Upper lobe of left lung (tissue), 6 donors: ENCODE results near the gene DNAJC12. TPM values are rescaled to one million over a fixed set of nuclear protein-coding genes. Genes with fewer than 3 reads are reported as not detected.
"Not testable (repeated sequence)": the region's sequence is repeated elsewhere in the genome, so short reads cannot be mapped to it uniquely, and the experiment has no call there.

Experiments
- ATAC-seq, 2 donors: fragments of 200-7000 bp; cut with Tn5 transposase; one replicate each; pipeline ENCODE4 v1.9.1; 2022; ENCODE audit warnings: mild to moderate bottlenecking in 2 of 2, moderate library complexity in 2 of 2; ENCODE audit not compliant: low FRiP score in 2 of 2
- DNase-seq, 2 donors: peaks; one replicate each; pipeline ENCODE4 v3.0.0-alpha.2; 2019 to 2020
- H3K27ac ChIP-seq, 4 donors: fragments of 200-600 bp; sonication (generic); one replicate each; pipeline ENCODE4 v1.5.1; 2016 to 2019
- H3K27me3 ChIP-seq, 4 donors: fragments of 200-600 bp; sonication (generic); one replicate each; pipeline ENCODE4 v1.5.1; 2017 to 2019
- H3K36me3 ChIP-seq, 4 donors: fragments of 200-600 bp; sonication (generic); one replicate each; pipeline ENCODE4 v1.5.1; 2016 to 2019
- H3K4me1 ChIP-seq, 4 donors: fragments of 200-600 bp; sonication (generic); one replicate each; pipeline ENCODE4 v1.5.1; 2018 to 2019
- H3K4me3 ChIP-seq, 4 donors: fragments of 200-600 bp; sonication (generic); one replicate each; pipeline ENCODE4 v1.5.1; 2017 to 2019; ENCODE audit warnings: mild to moderate bottlenecking in 2 of 4, moderate library complexity in 1 of 4
- H3K9me3 ChIP-seq, 4 donors: fragments of 200-600 bp; sonication (generic); one replicate each; pipeline ENCODE4 v1.5.1; 2018 to 2019
- CTCF ChIP-seq, 6 experiments: fragments of 450-650 bp in 4 of 6; fragments of 200-600 bp in 2 of 6; sonication (generic) in 2 of 6; IDR thresholded peaks; one replicate each; pipeline ENCODE4 v1.5.1; 2016 to 2019; ENCODE audit warnings: antibody characterized with exemption in 6 of 6
- EP300 ChIP-seq, 4 donors: sonication (generic); formaldehyde crosslinking; IDR thresholded peaks; one replicate each; pipeline ENCODE4 v1.5.1; 2017; ENCODE audit warnings: antibody characterized with exemption in 4 of 4, control low read depth in 2 of 4
- POLR2A ChIP-seq, 4 donors: fragments of 450-650 bp; IDR thresholded peaks; one replicate each; pipeline ENCODE4 v1.5.1; 2016 to 2017; ENCODE audit warnings: antibody characterized with exemption in 4 of 4, mild to moderate bottlenecking in 2 of 4
- POLR2AphosphoS5 ChIP-seq, 2 donors: sonication (generic); formaldehyde crosslinking; IDR thresholded peaks; one replicate each; pipeline ENCODE4 v1.5.1; 2017; ENCODE audit warnings: antibody characterized with exemption in 2 of 2
- WGBS, 2 donors: methylation state at CpG; one replicate each; pipeline ENCODE4 v1.1.5; 2017 to 2018; 5-methylcytosine and 5-hydroxymethylcytosine counted together
- total RNA-seq, 6 donors: library from RNA; depleted of rRNA in 4 of 6; stranded (reverse); fragments of >200 nt in 4 of 6; gene quantifications; one replicate each; pipeline versions ENCODE4 v1.1.0 to v1.2.1, GENCODE V29; 2016 to 2021
- donor health status: DM: no; HTN: no; CAD: no; lungs with moderate emphysema.
- donor health status: DM: no; HTN: yes; CAD: no; lungs with severe emphysema.

Gene DNAJC12
- total RNA-seq, 6 donors from 2014 or later, result 0.60 to 2.7 (median 1.8) TPM; not detected in 1

GRCh38 chr10:67767244-67767643 is 70.7 kb downstream of the DNAJC12 start:
- WGBS, 2 donors, result 87 to 92% methylated on average over 2 of the region's 2 CpGs
- no peak for ATAC-seq
- no peak for TF ChIP-seq CTCF (IDR thresholded peaks at IDR 0.05)
- no peak for TF ChIP-seq EP300 (IDR thresholded peaks at IDR 0.05)
- no peak for TF ChIP-seq POLR2AphosphoS5 (IDR thresholded peaks at IDR 0.05)
- TF ChIP-seq POLR2A (IDR thresholded peaks at IDR 0.05), result no peak

GRCh38 chr10:67764012-67764822 is 73.8 kb downstream of the DNAJC12 start:
- Histone ChIP-seq H3K4me1 (peaks cover 5 to 12% (median 7%) of the 10 kb centered on the region in 4 donors), H3K27ac (peak overlapping the region; percentile 81 to 91 (median 89)), H3K27me3 (no peaks in the 10 kb centered on the region), H3K36me3 (no peaks in the 10 kb centered on the region), H3K4me3 (peak overlapping the region; percentile 42 to 64 (median 60)), H3K9me3 (no peaks in the 10 kb centered on the region)
- 0% methylated on average over 30 to 55 of the region's 56 CpGs for WGBS, 2 donors
- peak; percentile 92 for DNase-seq
- ATAC-seq, result peak; percentile 96
- peak in 3 of 4 donors; percentile 20 to 55 (median 20) for TF ChIP-seq POLR2A (IDR thresholded peaks at IDR 0.05)
- no peak for TF ChIP-seq CTCF (IDR thresholded peaks at IDR 0.05)
- TF ChIP-seq POLR2AphosphoS5 (IDR thresholded peaks at IDR 0.05), result peak in 1 of 2 donors; percentile 51
- peak in 1 of 4 donors; percentile 20 for TF ChIP-seq EP300 (IDR thresholded peaks at IDR 0.05)

More at GRCh38 chr10:67767244-67767643, 70.7 kb downstream of the DNAJC12 start:
- Histone ChIP-seq H3K9me3 (no peaks in the 10 kb centered on the region), H3K36me3 (no peaks in the 10 kb centered on the region), H3K4me3 (no peak overlapping the region), H3K27me3 (no peaks in the 10 kb centered on the region), H3K4me1 (peaks cover 5 to 12% (median 7%) of the 10 kb centered on the region in 4 donors), H3K27ac (no peak overlapping the region)
- DNase-seq, result no peak

GRCh38 chr10:67763499-67764011 is 74.4 kb downstream of the DNAJC12 start:
- Histone ChIP-seq H3K9me3 (no peaks in the 10 kb centered on the region), H3K27ac (peak overlapping the region; percentile 81 to 91 (median 89)), H3K4me3 (peak overlapping the region; percentile 42 to 64 (median 60)), H3K36me3 (no peaks in the 10 kb centered on the region), H3K4me1 (peaks cover 5 to 12% (median 7%) of the 10 kb centered on the region in 4 donors), H3K27me3 (no peaks in the 10 kb centered on the region)
- DNase-seq (peak; percentile 72 to 91), ATAC-seq (peak; percentile 80 to 83)
- TF ChIP-seq POLR2A (IDR thresholded peaks at IDR 0.05) (peak in 1 of 4 donors; percentile 47), POLR2AphosphoS5 (IDR thresholded peaks at IDR 0.05) (peak in 1 of 2 donors; percentile 20), CTCF (IDR thresholded peaks at IDR 0.05) (no peak)
- 0% methylated on average over 17 to 20 of the region's 22 CpGs for WGBS, 2 donors

- H3K9me3 ChIP-seq, H3K4me3 ChIP-seq, DNase-seq, H3K36me3 ChIP-seq, H3K27me3 ChIP-seq, ATAC-seq: not testable (repeated sequence)
- WGBS, 2 donors, result 81 to 84% methylated on average over 9 of the region's 9 CpGs
- Histone ChIP-seq H3K4me1 (peaks cover 5 to 12% (median 7%) of the 10 kb centered on the region in 4 donors), H3K27ac (peak overlapping the region in 1 of 4 donors; percentile 81)
Measured at GRCh38 chr10:67762567-67762966, 75.4 kb downstream of the DNAJC12 start.

GRCh38 chr10:67760272-67760671 is 77.7 kb downstream of the DNAJC12 start:
- Histone ChIP-seq H3K9me3 (no peaks in the 10 kb centered on the region), H3K4me3 (no peak overlapping the region), H3K27ac (no peak overlapping the region), H3K27me3 (no peaks in the 10 kb centered on the region), H3K4me1 (peaks cover 5 to 12% (median 7%) of the 10 kb centered on the region in 4 donors), H3K36me3 (no peaks in the 10 kb centered on the region)
- DNase-seq, result no peak
- TF ChIP-seq EP300 (IDR thresholded peaks at IDR 0.05) (no peak), POLR2AphosphoS5 (IDR thresholded peaks at IDR 0.05) (no peak), POLR2A (IDR thresholded peaks at IDR 0.05) (no peak), CTCF (IDR thresholded peaks at IDR 0.05) (no peak)
- WGBS, 2 donors, result 94 to 95% methylated on average over 7 of the region's 7 CpGs
- ATAC-seq, result no peak
